HEK293T (cell line): Measurements from ENCODE around the gene LRP1B.

Experiments used
- CTCF ChIA-PET: fragments of 350-600 bp; formaldehyde crosslinking; extraction: SDS; loops from one replicate; lab custom pipeline; 2021; ENCODE audit warnings: antibody characterized with exemption, inconsistent platforms; lab: Yijun Ruan, JAX
- POLR2A ChIA-PET: fragments of 350-600 bp; formaldehyde crosslinking; extraction: SDS; loops from one replicate; lab custom pipeline; 2020; ENCODE audit warnings: antibody characterized with exemption, inconsistent platforms; lab: Yijun Ruan, JAX
- DNase-seq: peaks from one replicate; pipeline ENCODE4 v3.0.0; 2012; ENCODE audit warnings: mixed read lengths; ENCODE audit errors: extremely low spot score
- ARNT ChIP-seq: fragments of 450-650 bp; IDR thresholded peaks from 2 replicates; pipeline ENCODE4 v1.6.1; 2017; ENCODE audit warnings: mild to moderate bottlenecking
- BHLHE40 ChIP-seq: fragments of 450-650 bp; IDR thresholded peaks from 2 replicates; pipeline ENCODE4 v1.6.1; 2016; ENCODE audit warnings: mild to moderate bottlenecking, moderate library complexity, borderline replicate concordance
- CTBP1 ChIP-seq: fragments of 450-650 bp; IDR thresholded peaks from 2 replicates; pipeline ENCODE4 v1.6.1; 2016; ENCODE audit warnings: borderline replicate concordance
- ELF4 ChIP-seq: fragments of 450-650 bp; IDR thresholded peaks from 2 replicates; pipeline ENCODE4 v1.6.1; 2017; ENCODE audit warnings: antibody characterized with exemption
- FOXA1 ChIP-seq: fragments of 450-650 bp; IDR thresholded peaks from 2 replicates; pipeline ENCODE4 v1.6.1; 2016; ENCODE audit warnings: mild to moderate bottlenecking
- FOXK2 ChIP-seq: fragments of 450-650 bp; IDR thresholded peaks from 2 replicates; pipeline ENCODE4 v1.6.1; 2016; ENCODE audit warnings: mild to moderate bottlenecking
- FOXM1 ChIP-seq: fragments of 450-650 bp; IDR thresholded peaks from 2 replicates; pipeline ENCODE4 v1.6.1; 2017; ENCODE audit warnings: mild to moderate bottlenecking, borderline replicate concordance
- HDGF ChIP-seq: fragments of 450-650 bp; IDR thresholded peaks from 2 replicates; pipeline ENCODE4 v1.6.1; 2017; ENCODE audit warnings: antibody characterized with exemption, borderline replicate concordance
- L3MBTL2 ChIP-seq: fragments of 450-650 bp; conservative IDR thresholded peaks from 2 replicates; pipeline ENCODE4 v1.6.1; 2016; ENCODE audit warnings: mild to moderate bottlenecking
- LEF1 ChIP-seq: fragments of 450-650 bp; IDR thresholded peaks from 2 replicates; pipeline ENCODE4 v1.6.1; 2017; ENCODE audit warnings: mild to moderate bottlenecking, borderline replicate concordance
- NFRKB ChIP-seq: fragments of 450-650 bp; IDR thresholded peaks from 2 replicates; pipeline ENCODE4 v1.6.1; 2016; ENCODE audit warnings: mild to moderate bottlenecking, moderate library complexity
- PKNOX1 ChIP-seq: fragments of 450-650 bp; IDR thresholded peaks from 2 replicates; pipeline ENCODE4 v1.6.1; 2016
- SP1 ChIP-seq: fragments of 450-650 bp; IDR thresholded peaks from 2 replicates; pipeline ENCODE4 v1.6.1; 2017
- SUZ12 ChIP-seq: fragments of 450-650 bp; IDR thresholded peaks from 2 replicates; pipeline ENCODE4 v1.6.1; 2016; ENCODE audit warnings: mild to moderate bottlenecking
- TARDBP ChIP-seq: fragments of 450-650 bp; IDR thresholded peaks from 2 replicates; pipeline ENCODE4 v1.6.1; 2016
- ZNF384 ChIP-seq: fragments of 450-650 bp; IDR thresholded peaks from 2 replicates; pipeline ENCODE4 v1.6.1; 2016

The LRP1B gene

GRCh38 chr2:140929849-140930248, 1201.0 kb downstream of the LRP1B start:
- ChIA-PET CTCF (no interaction called here), POLR2A (no interaction called here)
- TF ChIP-seq BHLHE40 (no peak), ELF4 (no peak), L3MBTL2 (no peak)
- no peak for DNase-seq

GRCh38 chr2:140918426-140918825, 1212.4 kb downstream of the LRP1B start:
- no peak for DNase-seq
- CTCF ChIA-PET = no interaction called here
- POLR2A ChIA-PET = no interaction called here
- no peak for TF ChIP-seq SP1
- TF ChIP-seq HDGF = no peak
- TF ChIP-seq LEF1 = no peak
- TF ChIP-seq ARNT = no peak
- TF ChIP-seq TARDBP = no peak

- no peak for DNase-seq
- no peak for TF ChIP-seq CTBP1
- TF ChIP-seq BHLHE40 = no peak
- no peak for TF ChIP-seq ARNT
- TF ChIP-seq LEF1 = no peak
- no peak for TF ChIP-seq FOXM1
- POLR2A ChIA-PET = no interaction called here
- CTCF ChIA-PET = no interaction called here
Measured at GRCh38 chr2:140916410-140916809, 1214.4 kb downstream of the LRP1B start.

- no peak for TF ChIP-seq ZNF384
- TF ChIP-seq ARNT = no peak
- TF ChIP-seq CTBP1 = no peak
- no peak for TF ChIP-seq FOXK2
- TF ChIP-seq PKNOX1 = no peak
- TF ChIP-seq ELF4 = no peak
- no peak for DNase-seq
- ChIA-PET CTCF (no interaction called here), POLR2A (no interaction called here)
Measured at GRCh38 chr2:140910683-140911082, 1220.1 kb downstream of the LRP1B start.

GRCh38 chr2:140905083-140905781, 1225.6 kb downstream of the LRP1B start:
- DNase-seq = no peak
- ChIA-PET CTCF (no interaction called here), POLR2A (no interaction called here)
- no peak for TF ChIP-seq PKNOX1
- TF ChIP-seq FOXM1 = no peak
- TF ChIP-seq FOXK2 = no peak
- no peak for TF ChIP-seq ELF4
- TF ChIP-seq SP1 = no peak
- TF ChIP-seq NFRKB = no peak
- TF ChIP-seq TARDBP = no peak
- no peak for TF ChIP-seq L3MBTL2
- no peak for TF ChIP-seq HDGF
- no peak for TF ChIP-seq SUZ12
- no peak for TF ChIP-seq ARNT
- TF ChIP-seq FOXA1 = no peak
- TF ChIP-seq LEF1 = no peak
- TF ChIP-seq CTBP1 = no peak
- no peak for TF ChIP-seq ZNF384
- TF ChIP-seq BHLHE40 = no peak

- DNase-seq = peak; percentile 9
- TF ChIP-seq ELF4 = no peak
- TF ChIP-seq TARDBP = no peak
- TF ChIP-seq FOXA1 = no peak
- no peak for TF ChIP-seq ARNT
- no peak for TF ChIP-seq SP1
- no peak for TF ChIP-seq FOXK2
- no peak for TF ChIP-seq LEF1
- TF ChIP-seq HDGF = no peak
- TF ChIP-seq PKNOX1 = no peak
- TF ChIP-seq L3MBTL2 = no peak
- no peak for TF ChIP-seq FOXM1
- TF ChIP-seq NFRKB = no peak
- TF ChIP-seq ZNF384 = no peak
- no peak for TF ChIP-seq SUZ12
- no peak for TF ChIP-seq CTBP1
- no peak for TF ChIP-seq BHLHE40
- CTCF ChIA-PET = no interaction called here
- POLR2A ChIA-PET = no interaction called here
Measured at GRCh38 chr2:140895378-140895777, 1235.4 kb downstream of the LRP1B start.

GRCh38 chr2:140893685-140894084, 1237.1 kb downstream of the LRP1B start:
- ChIA-PET POLR2A (no interaction called here), CTCF (no interaction called here)
- DNase-seq = no peak
- TF ChIP-seq PKNOX1 (no peak), TARDBP (no peak), L3MBTL2 (no peak), ELF4 (no peak), ARNT (no peak), NFRKB (no peak), BHLHE40 (no peak), FOXA1 (no peak), FOXM1 (no peak), FOXK2 (no peak)
